Fibroblast of lung (primary cell): ENCODE results near the gene IREB2.
"Not testable (repeated sequence)": the region's sequence is repeated elsewhere in the genome, so short reads cannot be mapped to it uniquely, and the experiment has no call there.

Experiments used
- CTCF ChIP-seq, 2 donors: IDR thresholded peaks in 1 of 2; conservative IDR thresholded peaks in 1 of 2; 1 replicate in 1 of 2; 2 replicates in 1 of 2; pipeline ENCODE4 v1.5.1; 2011 to 2012; ENCODE audit warnings: low read length in 2 of 2, control low read depth in 1 of 2, inconsistent platforms in 1 of 2, low read depth in 1 of 2, mild to moderate bottlenecking in 1 of 2
- EZH2 ChIP-seq: IDR thresholded peaks from 2 replicates; pipeline ENCODE4 v1.5.1; 2012; ENCODE audit warnings: low read length, control low read depth, mild to moderate bottlenecking; ENCODE audit errors: missing control alignments

DNA sequence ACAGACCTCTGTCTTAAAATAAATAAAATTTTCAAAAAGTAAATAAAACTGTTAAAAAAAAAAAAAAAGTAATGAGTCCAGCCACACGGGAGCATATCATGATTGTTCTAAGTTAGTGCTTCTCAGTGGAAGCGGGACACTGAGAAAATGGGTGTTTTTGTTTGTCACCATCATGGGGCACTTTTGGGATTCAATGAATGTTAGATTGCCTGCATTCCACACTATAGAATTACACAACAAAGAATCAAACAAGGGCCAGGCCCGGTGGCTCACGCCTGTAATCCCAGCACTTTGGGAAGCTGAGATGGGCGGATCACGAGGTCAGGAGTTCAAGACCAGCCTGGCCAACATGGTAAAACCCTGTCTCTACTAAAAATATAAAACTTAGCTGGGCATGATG, 3.3 kb upstream of the IREB2 start:
- not testable (repeated sequence) for TF ChIP-seq CTCF (conservative IDR thresholded peaks at IDR 0.05 in 1 of 2, IDR thresholded peaks at IDR 0.05 in 1 of 2; ENCODE audit: low read depth in 1 of 2, low read length in 2 of 2); EZH2
